Effector memory CD4-positive, alpha-beta T cell (primary cell): Measurements from ENCODE around the gene TBATA.

Experiments
- DNase-seq, 3 donors: peaks; one replicate each; pipeline ENCODE4 v3.0.0-alpha.2; 2020
- H3K27ac ChIP-seq: 2 replicates; pipeline ENCODE4 v1.7.0; 2013; ENCODE audit warnings: mild to moderate bottlenecking, low read length, moderate library complexity; ENCODE audit not compliant: insufficient read depth, poor library complexity, severe bottlenecking
- H3K27me3 ChIP-seq: replicated peaks from 2 replicates; pipeline ENCODE4 v1.7.0; 2013; ENCODE audit warnings: mild to moderate bottlenecking, low read length; ENCODE audit not compliant: insufficient read depth, control insufficient read depth, poor library complexity, severe bottlenecking
- H3K36me3 ChIP-seq: 2 replicates; pipeline ENCODE4 v1.7.0; 2013; ENCODE audit warnings: mild to moderate bottlenecking, low read length, moderate library complexity; ENCODE audit not compliant: control insufficient read depth, insufficient read depth
- H3K4me1 ChIP-seq: 2 replicates; pipeline ENCODE4 v1.7.0; 2013; ENCODE audit warnings: low read length, mild to moderate bottlenecking; ENCODE audit not compliant: control insufficient read depth, insufficient read depth, poor library complexity, severe bottlenecking
- H3K4me3 ChIP-seq: 2 replicates; pipeline ENCODE4 v1.7.0; 2013; ENCODE audit warnings: low read length, low read depth, mild to moderate bottlenecking; ENCODE audit not compliant: insufficient read depth, poor library complexity, severe bottlenecking
- H3K9me3 ChIP-seq: 2 replicates; pipeline ENCODE4 v1.7.0; 2013; ENCODE audit warnings: mild to moderate bottlenecking, low read length, moderate library complexity; ENCODE audit not compliant: control insufficient read depth

The TBATA gene

DNA sequence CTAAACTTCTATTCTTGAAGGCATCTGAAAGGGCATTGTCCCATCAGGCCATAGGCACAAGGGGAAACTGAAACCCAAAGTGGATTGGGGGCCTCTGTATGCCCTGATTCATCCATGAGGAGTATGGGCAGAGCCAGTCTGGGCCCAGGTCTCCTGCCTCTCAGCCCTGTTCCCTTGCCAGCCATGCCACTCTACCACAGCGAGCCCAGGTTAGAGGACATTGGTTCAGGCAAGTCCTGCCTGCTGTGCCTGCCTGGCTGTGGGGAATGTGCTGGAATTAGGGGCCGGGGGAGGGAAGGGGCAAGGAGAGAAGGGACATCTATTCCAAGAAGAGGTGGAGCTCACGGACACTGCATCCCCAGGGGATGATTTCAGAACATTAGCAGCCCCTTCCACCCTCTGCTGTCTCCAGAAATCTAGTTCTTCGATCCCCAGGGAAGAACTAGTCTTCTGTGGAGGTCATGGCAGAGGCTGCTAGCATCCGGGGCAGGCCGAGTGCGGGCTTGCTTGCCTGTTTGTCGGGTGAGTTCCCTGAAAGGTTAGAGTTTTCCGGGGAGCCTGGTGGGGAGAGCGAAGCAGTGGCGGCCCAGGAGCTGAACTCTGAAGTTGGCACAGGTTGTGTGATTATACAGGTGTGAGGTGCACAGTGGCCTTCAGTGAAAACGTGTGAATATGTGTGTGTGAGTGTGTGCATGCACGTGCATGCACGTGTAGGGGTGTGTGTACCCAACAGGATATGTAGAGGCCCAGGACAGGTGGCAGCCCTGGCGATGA, 37.8 kb downstream of the TBATA start:
- Histone ChIP-seq H3K9me3 (no peaks in the 10 kb centered on the region), H3K36me3 (no peaks in the 10 kb centered on the region), H3K27ac (no peak overlapping the region), H3K4me1 (no peaks in the 10 kb centered on the region), H3K4me3 (no peak overlapping the region), H3K27me3 (no peaks in the 10 kb centered on the region)
- no peak for DNase-seq

DNA sequence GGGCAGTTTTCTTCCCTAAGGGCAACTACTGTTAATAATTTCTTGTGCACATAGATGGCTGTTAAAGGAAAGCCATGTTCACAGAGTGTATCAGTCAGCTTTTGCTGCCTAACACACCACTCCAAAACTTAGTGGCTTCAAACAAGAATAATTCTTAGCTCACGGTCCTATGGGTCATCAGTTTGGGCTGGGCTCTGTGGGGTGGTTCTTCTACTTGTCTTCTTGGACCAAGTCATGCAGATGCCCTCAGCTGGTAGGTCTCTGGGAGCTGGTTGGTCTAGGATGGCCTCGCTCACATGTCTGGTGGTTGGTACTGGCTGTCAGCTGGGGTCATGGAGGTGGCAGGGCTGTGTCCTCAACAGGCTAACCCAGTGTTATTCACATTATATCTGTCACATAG, 39.6 kb downstream of the TBATA start:
- Histone ChIP-seq H3K27ac (no peak overlapping the region), H3K9me3 (no peaks in the 10 kb centered on the region), H3K4me3 (no peak overlapping the region), H3K36me3 (no peaks in the 10 kb centered on the region), H3K4me1 (no peaks in the 10 kb centered on the region), H3K27me3 (no peaks in the 10 kb centered on the region)
- no peak for DNase-seq

DNA sequence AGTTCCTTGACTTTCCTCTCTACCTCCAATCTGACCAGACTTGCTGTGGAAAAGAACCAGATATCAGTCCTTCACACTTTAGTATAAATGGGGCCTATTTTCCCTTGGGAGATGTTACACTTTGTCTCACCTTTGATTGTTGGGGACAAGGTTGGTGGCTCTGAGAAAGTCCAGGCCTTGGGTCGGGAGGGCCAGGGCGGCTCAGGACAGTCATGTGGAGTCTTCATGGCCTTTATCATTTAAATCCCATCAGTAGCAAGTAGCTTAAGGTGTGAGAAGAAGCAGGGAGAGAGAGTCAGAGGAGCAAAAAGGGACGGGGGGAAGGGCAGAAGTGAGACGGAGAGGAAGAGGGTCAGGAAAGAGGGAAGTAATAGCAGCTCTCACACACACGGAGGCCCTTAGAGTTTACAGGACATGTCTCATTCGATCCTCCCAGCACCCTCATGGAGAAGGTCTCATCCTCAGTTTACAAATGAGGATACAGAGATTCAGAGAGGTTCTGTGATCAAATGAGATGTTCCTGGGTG, 40.5 kb downstream of the TBATA start:
- no peak overlapping the region for H3K27ac ChIP-seq
- no peak for DNase-seq
- H3K27me3 ChIP-seq = no peaks in the 10 kb centered on the region
- no peaks in the 10 kb centered on the region for H3K4me1 ChIP-seq
- no peak overlapping the region for H3K4me3 ChIP-seq
- H3K36me3 ChIP-seq = no peaks in the 10 kb centered on the region
- no peaks in the 10 kb centered on the region for H3K9me3 ChIP-seq

DNA sequence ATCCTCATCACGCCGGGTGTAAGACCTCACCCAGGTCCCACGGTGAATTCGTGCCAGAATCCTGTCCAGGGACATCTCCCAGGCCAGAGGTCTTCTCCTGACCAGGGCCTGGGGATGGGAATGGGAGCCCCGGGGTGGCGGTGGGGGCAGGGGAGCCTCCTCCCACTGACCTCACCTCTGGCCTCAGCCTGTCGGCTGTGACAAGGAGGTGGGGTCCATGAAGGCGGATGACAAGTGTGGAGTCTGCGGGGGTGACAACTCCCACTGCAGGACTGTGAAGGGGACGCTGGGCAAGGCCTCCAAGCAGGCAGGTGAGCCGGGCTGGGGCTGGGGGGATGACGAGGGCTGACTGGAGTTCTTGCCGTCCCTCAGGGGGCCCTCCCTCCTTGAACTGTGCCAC, 41.3 kb downstream of the TBATA start:
- no peak for DNase-seq

DNA sequence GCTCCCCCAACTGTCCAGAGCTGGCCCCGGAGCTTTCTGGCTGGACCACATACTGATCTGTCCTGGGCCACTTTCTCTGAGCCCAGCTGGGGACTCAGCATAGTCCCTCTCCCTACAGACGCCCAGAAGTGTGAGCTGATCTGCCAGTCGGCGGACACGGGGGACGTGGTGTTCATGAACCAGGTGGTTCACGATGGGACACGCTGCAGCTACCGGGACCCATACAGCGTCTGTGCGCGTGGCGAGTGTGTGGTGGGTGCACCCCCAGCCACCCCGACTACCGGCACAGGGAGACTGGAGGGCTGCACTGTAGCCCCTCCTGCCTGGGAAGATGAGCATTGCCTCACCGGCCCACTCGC, 41.8 kb downstream of the TBATA start:
- no peaks in the 10 kb centered on the region for H3K27me3 ChIP-seq
- no peak overlapping the region for H3K27ac ChIP-seq
- no peaks in the 10 kb centered on the region for H3K4me1 ChIP-seq
- H3K36me3 ChIP-seq = no peaks in the 10 kb centered on the region
- no peak for DNase-seq
- no peak overlapping the region for H3K4me3 ChIP-seq
- H3K9me3 ChIP-seq = no peaks in the 10 kb centered on the region

More for the DNA sequence above, 41.3 kb downstream of the TBATA start:
- Histone ChIP-seq H3K27ac (no peak overlapping the region), H3K36me3 (no peaks in the 10 kb centered on the region), H3K9me3 (no peaks in the 10 kb centered on the region), H3K4me3 (no peak overlapping the region), H3K27me3 (no peaks in the 10 kb centered on the region), H3K4me1 (no peaks in the 10 kb centered on the region)

DNA sequence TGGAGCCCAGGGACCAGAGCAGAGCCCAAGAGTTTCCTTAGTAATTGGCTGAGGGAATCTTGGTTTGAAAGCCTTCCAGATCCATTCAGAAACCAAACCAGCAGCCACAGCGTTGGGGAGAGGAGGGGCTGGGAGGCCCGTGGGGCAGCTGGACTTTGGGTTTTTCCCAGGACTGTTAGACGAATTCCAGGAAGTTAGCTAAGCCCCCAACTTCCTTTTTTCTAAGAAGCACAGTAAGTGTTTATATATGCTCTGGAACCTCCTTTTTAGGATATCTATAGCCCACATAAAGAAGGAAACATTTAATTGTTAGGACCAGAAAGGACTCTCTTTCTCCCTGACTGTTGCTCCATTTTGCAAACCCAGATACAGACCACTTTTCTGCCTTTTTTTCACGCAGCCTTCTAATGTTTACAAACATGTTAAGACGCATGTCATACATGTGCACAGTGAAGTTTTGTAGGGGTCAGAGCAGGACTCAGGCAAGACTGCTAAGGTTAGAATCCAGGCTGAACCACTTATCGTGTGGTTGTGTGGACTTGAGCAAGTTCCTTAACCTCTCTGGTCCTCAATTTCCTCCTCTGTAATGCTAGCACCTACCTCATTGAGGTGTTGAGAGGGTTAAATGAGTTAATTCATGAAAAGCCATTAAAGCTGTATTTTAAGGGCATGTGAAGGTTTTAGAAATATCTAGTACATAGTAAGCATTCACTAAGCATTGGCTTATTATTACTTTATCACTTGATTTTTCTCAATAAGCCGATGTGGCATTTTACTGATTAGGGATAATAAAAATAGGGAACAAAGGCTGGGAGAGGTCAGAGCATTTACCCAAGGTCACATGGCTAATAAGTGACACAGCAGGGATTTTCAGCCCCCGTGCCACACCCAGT, 42.4 kb downstream of the TBATA start:
- no peak for DNase-seq
- no peaks in the 10 kb centered on the region for H3K27me3 ChIP-seq
- H3K4me3 ChIP-seq = no peak overlapping the region
- H3K27ac ChIP-seq = no peak overlapping the region
- no peaks in the 10 kb centered on the region for H3K36me3 ChIP-seq
- H3K4me1 ChIP-seq = no peaks in the 10 kb centered on the region
- no peaks in the 10 kb centered on the region for H3K9me3 ChIP-seq

DNA sequence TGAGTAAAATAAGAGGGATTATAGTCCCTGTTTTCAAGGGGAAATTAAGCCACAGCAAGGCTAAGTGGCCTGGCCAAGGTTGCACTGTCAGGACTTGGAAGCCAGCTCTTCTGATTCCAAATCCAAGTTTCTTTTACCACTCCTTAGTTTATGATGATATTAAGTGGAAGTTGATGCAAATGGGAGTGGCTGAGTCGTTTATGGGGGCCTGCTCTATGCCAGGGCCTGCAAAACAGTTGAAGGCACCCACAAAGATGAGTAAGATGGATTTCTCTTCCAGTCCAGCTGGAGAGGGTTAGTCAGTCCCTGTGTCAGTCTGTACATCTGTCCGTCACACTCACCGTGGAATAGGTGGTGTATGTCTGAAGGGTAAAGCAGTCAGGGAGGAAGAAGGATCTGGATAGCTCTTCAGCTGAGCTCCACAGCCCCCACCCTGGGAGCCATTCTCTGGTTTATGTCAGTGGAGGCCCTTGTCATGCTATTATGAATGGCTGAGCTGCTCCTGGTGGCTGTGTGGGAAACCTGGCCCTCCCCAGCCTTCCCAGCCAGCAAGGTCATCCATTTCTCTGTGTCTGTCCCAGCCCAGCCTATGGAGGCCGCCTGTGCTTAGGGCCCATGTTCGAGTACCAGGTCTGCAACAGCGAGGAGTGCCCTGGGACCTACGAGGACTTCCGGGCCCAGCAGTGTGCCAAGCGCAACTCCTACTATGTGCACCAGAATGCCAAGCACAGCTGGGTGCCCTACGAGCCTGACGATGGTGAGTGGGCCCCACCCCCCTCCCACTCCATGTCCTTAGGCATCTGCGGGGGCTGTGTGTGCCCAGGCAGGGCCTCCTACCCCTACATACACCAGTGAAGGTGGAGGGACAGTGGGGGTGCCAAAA, 44.5 kb downstream of the TBATA start:
- Histone ChIP-seq H3K27me3 (no peaks in the 10 kb centered on the region), H3K4me1 (no peaks in the 10 kb centered on the region), H3K36me3 (no peaks in the 10 kb centered on the region), H3K9me3 (no peaks in the 10 kb centered on the region), H3K4me3 (no peak overlapping the region), H3K27ac (no peak overlapping the region)
- no peak for DNase-seq

DNA sequence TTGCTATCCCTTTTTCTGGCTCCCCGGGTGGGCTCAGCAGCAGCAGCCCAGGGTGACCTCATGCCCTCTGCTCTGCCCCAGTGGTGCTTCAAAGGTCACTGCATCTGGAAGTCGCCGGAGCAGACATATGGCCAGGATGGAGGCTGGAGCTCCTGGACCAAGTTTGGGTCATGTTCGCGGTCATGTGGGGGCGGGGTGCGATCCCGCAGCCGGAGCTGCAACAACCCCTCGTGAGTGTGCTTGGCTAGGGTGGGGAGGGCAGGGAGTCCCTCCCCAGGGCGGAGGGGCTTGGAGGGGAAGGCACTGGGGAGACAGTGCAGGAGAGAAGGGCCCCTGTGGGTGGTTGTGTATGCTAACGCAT, 46.4 kb downstream of the TBATA start:
- Histone ChIP-seq H3K4me3 (no peak overlapping the region), H3K27me3 (no peaks in the 10 kb centered on the region), H3K4me1 (no peaks in the 10 kb centered on the region), H3K36me3 (no peaks in the 10 kb centered on the region), H3K9me3 (no peaks in the 10 kb centered on the region), H3K27ac (no peak overlapping the region)
- no peak for DNase-seq

DNA sequence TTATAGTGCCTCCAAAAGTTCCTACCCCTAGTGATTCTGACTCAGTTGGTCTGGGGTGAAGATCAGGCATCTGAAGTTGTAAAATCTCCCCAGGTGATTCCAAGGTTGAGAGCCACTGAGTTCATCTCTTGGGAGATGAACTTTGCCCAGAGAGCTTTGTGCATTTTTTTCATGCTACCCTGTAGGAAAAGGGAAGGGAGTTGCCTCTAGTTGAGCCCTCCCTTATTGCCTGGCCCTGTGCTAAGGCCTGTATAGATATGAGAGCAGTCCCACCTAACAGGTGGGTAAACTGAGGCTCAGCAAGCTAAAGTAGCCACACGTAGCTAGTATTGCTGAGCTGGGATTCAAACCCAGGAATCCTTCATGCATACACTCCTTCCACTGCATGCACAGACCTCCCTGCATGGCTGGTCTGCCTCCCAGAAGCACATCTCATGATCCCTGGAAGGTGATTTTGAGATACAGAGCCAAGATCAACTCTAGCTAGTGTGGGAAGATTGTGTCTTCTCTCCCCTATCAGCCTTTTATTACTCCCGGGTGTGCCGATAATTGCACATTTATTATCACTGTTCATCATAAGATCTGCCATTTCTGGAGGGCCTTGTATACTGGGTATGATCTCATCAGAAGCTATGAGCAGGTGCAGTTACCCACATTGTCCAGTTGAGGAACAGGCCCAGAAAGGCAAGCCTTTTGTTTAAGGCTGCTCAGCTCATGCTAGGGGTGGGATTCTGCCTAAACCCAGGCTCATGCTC, 47.0 kb downstream of the TBATA start:
- DNase-seq = no peak
- Histone ChIP-seq H3K4me3 (no peak overlapping the region), H3K36me3 (no peaks in the 10 kb centered on the region), H3K4me1 (no peaks in the 10 kb centered on the region), H3K27me3 (no peaks in the 10 kb centered on the region), H3K27ac (no peak overlapping the region), H3K9me3 (no peaks in the 10 kb centered on the region)
